Astrocyte (in vitro differentiated cells and primary cell): ENCODE measurements around the gene ENDOV. TPM values are rescaled to one million over a fixed set of nuclear protein-coding genes. Genes with fewer than 3 reads are reported as not detected.

Experiments used
- DNase-seq: peaks from one replicate; pipeline ENCODE4 v3.0.0-alpha.2; 2010; ENCODE audit warnings: low read depth
- FAIRE-seq: peaks from 2 replicates; lab custom pipeline; 2011; peaks lifted over from hg19 to GRCh38; lab: Jason Lieb, UNC
- H2AFZ ChIP-seq: 2 replicates; pipeline ENCODE4 v1.6.0; 2012; ENCODE audit warnings: low read depth, low read length, inconsistent platforms
- H3K27ac ChIP-seq: 2 replicates; pipeline ENCODE4 v1.5.1; 2011; ENCODE audit warnings: low read depth, low read length, inconsistent platforms
- H3K27me3 ChIP-seq: 2 replicates; pipeline ENCODE4 v1.6.0; 2011; ENCODE audit warnings: low read length, inconsistent platforms; ENCODE audit not compliant: insufficient read depth
- H3K36me3 ChIP-seq: 2 replicates; pipeline ENCODE4 v1.5.1; 2011; ENCODE audit warnings: low read length, inconsistent platforms; ENCODE audit not compliant: insufficient read depth
- H3K4me1 ChIP-seq: 2 replicates; pipeline ENCODE4 v1.5.1; 2011; ENCODE audit warnings: low read length, inconsistent platforms; ENCODE audit not compliant: insufficient read depth
- H3K4me2 ChIP-seq: 2 replicates; pipeline ENCODE4 v1.6.0; 2012; ENCODE audit warnings: low read length, inconsistent platforms
- H3K4me3 ChIP-seq: 2 replicates; pipeline ENCODE4 v1.5.1; 2011; ENCODE audit warnings: low read depth, mild to moderate bottlenecking, low read length, inconsistent platforms; ENCODE audit not compliant: insufficient read depth
- H3K79me2 ChIP-seq: 2 replicates; pipeline ENCODE4 v1.6.0; 2012; ENCODE audit warnings: mild to moderate bottlenecking, low read length, inconsistent platforms; ENCODE audit not compliant: insufficient read depth
- H3K9ac ChIP-seq: 2 replicates; pipeline ENCODE4 v1.6.0; 2012; ENCODE audit warnings: mild to moderate bottlenecking, low read length, inconsistent platforms
- H3K9me3 ChIP-seq: 2 replicates; pipeline ENCODE4 v1.5.1; 2012; ENCODE audit warnings: low read depth, mild to moderate bottlenecking, low read length, inconsistent platforms; ENCODE audit not compliant: insufficient read depth
- H4K20me1 ChIP-seq: 2 replicates; pipeline ENCODE4 v1.6.0; 2012; ENCODE audit warnings: low read length, inconsistent platforms; ENCODE audit not compliant: insufficient read depth
- H3K27ac Mint-ChIP-seq: one replicate; pipeline ENCODE4 v1.8.0; 2021; ENCODE audit warnings: mild to moderate bottlenecking, mixed read lengths; ENCODE audit not compliant: unreplicated experiment
- H3K27me3 Mint-ChIP-seq: one replicate; pipeline ENCODE4 v1.8.0; 2021; ENCODE audit warnings: low read depth, mixed read lengths; ENCODE audit not compliant: unreplicated experiment
- H3K36me3 Mint-ChIP-seq: one replicate; pipeline ENCODE4 v1.8.0; 2021; ENCODE audit warnings: low read depth, mixed read lengths; ENCODE audit not compliant: unreplicated experiment
- H3K4me1 Mint-ChIP-seq: one replicate; pipeline ENCODE4 v1.8.0; 2021; ENCODE audit warnings: low read depth, mixed read lengths; ENCODE audit not compliant: unreplicated experiment
- H3K4me3 Mint-ChIP-seq: one replicate; pipeline ENCODE4 v1.8.0; 2021; ENCODE audit warnings: mild to moderate bottlenecking, moderate library complexity, mixed read lengths; ENCODE audit not compliant: unreplicated experiment
- H3K9me3 Mint-ChIP-seq: one replicate; pipeline ENCODE4 v1.8.0; 2021; ENCODE audit warnings: mild to moderate bottlenecking, mixed read lengths; ENCODE audit not compliant: unreplicated experiment
- EZH2 ChIP-seq: IDR thresholded peaks from 2 replicates; pipeline ENCODE4 v1.6.1; 2012; ENCODE audit warnings: mild to moderate bottlenecking, low read length, inconsistent platforms; ENCODE audit not compliant: insufficient read depth
- total RNA-seq: library from RNA; stranded (reverse); gene quantifications from 2 replicates; pipeline ENCODE4 v1.2.1, GENCODE V29; 2021
- TF ChIP-seq, protein P1 (sequence below): IDR thresholded peaks from 2 replicates; pipeline ENCODE4 v1.5.1; 2011; ENCODE audit warnings: low read depth, mild to moderate bottlenecking, inconsistent platforms, low read length, moderate library complexity; ENCODE audit not compliant: insufficient read depth

ENDOV gene
- total RNA-seq, 1 donor from 2014 or later: 20.7 TPM

- no peaks in the 10 kb centered on the region for H3K79me2 ChIP-seq
- no peak overlapping the region for H3K27ac ChIP-seq
- Mint-ChIP-seq H3K27me3 (no peaks in the 10 kb centered on the region), H3K9me3 (no peaks in the 10 kb centered on the region), H3K36me3 (peaks cover 2% of the 10 kb centered on the region), H3K4me1 (no peaks in the 10 kb centered on the region), H3K27ac (no peak overlapping the region), H3K4me3 (no peak overlapping the region)
- H3K36me3 ChIP-seq: no peaks in the 10 kb centered on the region
- H3K4me2 ChIP-seq: no peak overlapping the region
- H3K4me3 ChIP-seq: no peak overlapping the region
- peaks cover 8% of the 10 kb centered on the region for H4K20me1 ChIP-seq
- FAIRE-seq (no peak), DNase-seq (no peak)
- H2AFZ ChIP-seq: no peak overlapping the region
- H3K27me3 ChIP-seq: no peaks in the 10 kb centered on the region
- H3K4me1 ChIP-seq: no peaks in the 10 kb centered on the region
- TF ChIP-seq EZH2: no peak
- TF ChIP-seq, protein P1, sequence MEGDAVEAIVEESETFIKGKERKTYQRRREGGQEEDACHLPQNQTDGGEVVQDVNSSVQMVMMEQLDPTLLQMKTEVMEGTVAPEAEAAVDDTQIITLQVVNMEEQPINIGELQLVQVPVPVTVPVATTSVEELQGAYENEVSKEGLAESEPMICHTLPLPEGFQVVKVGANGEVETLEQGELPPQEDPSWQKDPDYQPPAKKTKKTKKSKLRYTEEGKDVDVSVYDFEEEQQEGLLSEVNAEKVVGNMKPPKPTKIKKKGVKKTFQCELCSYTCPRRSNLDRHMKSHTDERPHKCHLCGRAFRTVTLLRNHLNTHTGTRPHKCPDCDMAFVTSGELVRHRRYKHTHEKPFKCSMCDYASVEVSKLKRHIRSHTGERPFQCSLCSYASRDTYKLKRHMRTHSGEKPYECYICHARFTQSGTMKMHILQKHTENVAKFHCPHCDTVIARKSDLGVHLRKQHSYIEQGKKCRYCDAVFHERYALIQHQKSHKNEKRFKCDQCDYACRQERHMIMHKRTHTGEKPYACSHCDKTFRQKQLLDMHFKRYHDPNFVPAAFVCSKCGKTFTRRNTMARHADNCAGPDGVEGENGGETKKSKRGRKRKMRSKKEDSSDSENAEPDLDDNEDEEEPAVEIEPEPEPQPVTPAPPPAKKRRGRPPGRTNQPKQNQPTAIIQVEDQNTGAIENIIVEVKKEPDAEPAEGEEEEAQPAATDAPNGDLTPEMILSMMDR: no peak
- no peak overlapping the region for H3K9ac ChIP-seq
- no peaks in the 10 kb centered on the region for H3K9me3 ChIP-seq
Measured at GRCh38 chr17:80425835-80426426, 11.0 kb downstream of the ENDOV start.

DNA sequence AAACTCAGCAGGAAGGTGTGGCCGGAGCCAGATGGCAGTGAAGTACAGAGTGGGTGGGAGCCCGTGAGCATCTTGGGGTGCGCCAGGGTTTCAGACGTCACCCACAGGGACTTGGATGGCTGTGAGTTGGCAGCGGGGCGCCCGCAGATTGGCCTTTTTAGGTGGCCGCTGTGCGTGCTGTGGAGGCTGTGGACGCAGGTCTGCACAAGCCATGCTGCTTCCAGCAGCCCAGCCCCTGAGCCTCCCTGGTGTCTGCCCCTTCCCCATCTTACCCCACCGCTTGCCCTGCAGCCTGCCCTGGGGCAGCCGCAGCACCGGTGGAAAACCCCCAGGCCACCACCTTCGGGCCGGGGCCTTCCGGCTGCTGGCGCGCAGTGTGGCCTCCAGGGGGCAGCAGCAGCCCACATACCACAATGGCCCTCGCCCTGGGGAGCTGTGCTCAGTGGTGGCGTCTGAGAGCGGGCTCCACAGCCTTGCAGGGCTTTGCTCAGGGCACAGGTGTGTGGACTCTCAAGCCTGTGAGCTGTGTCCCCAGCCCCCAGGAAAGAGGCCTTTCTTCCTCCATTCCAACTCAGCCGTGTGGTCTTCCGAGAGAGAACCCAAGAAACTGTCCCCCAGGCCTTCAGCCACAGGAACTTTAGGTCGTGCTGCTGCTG lies 11.8 kb downstream of the ENDOV start:
- FAIRE-seq (no peak), DNase-seq (peak; percentile 12)
- no peaks in the 10 kb centered on the region for H3K4me1 ChIP-seq
- no peak overlapping the region for H3K4me2 ChIP-seq
- TF ChIP-seq EZH2: no peak
- TF ChIP-seq, protein P1: peak; percentile 70
- H3K27ac Mint-ChIP-seq: no peak overlapping the region
- no peaks in the 10 kb centered on the region for H3K36me3 ChIP-seq
- H3K4me3 ChIP-seq: no peak overlapping the region
- peaks cover 3% of the 10 kb centered on the region for H4K20me1 ChIP-seq
- H3K79me2 ChIP-seq: no peaks in the 10 kb centered on the region
- H2AFZ ChIP-seq: no peak overlapping the region
- H3K36me3 Mint-ChIP-seq: peaks cover 2% of the 10 kb centered on the region
- H3K4me1 Mint-ChIP-seq: no peaks in the 10 kb centered on the region
- no peaks in the 10 kb centered on the region for H3K9me3 Mint-ChIP-seq
- no peaks in the 10 kb centered on the region for H3K9me3 ChIP-seq
- H3K27me3 Mint-ChIP-seq: peaks cover 2% of the 10 kb centered on the region
- H3K27ac ChIP-seq: no peak overlapping the region
- H3K4me3 Mint-ChIP-seq: no peak overlapping the region
- H3K27me3 ChIP-seq: no peaks in the 10 kb centered on the region
- no peak overlapping the region for H3K9ac ChIP-seq
